Liver (tissue), 9 donors: Measurements from ENCODE around the gene EARS2. TPM values are rescaled to one million over a fixed set of nuclear protein-coding genes. Genes with fewer than 3 reads are reported as not detected.

ENCODE experiments used
- DNase-seq: peaks from one replicate; pipeline ENCODE4 v3.0.0-alpha.2; 2017; ENCODE audit warnings: low spot score
- H3K27ac ChIP-seq, 2 donors: one replicate each; pipeline ENCODE4 v1.7.0; 2013; ENCODE audit warnings: inconsistent platforms in 2 of 2, low read length in 2 of 2, control low read depth in 1 of 2, low read depth in 1 of 2, mild to moderate bottlenecking in 1 of 2
- H3K27me3 ChIP-seq, 4 donors: one replicate each; pipeline versions ENCODE4 v1.6.1 to v1.7.0; 2013; ENCODE audit warnings: low read length in 3 of 4, inconsistent platforms in 1 of 4, mild to moderate bottlenecking in 1 of 4, moderate library complexity in 1 of 4; ENCODE audit not compliant: control insufficient read depth in 4 of 4, insufficient read depth in 4 of 4
- H3K36me3 ChIP-seq, 4 donors: one replicate each; pipeline versions ENCODE4 v1.6.1 to v1.7.0; 2013; ENCODE audit warnings: low read length in 3 of 4, mild to moderate bottlenecking in 3 of 4, low read depth in 1 of 4, moderate library complexity in 1 of 4; ENCODE audit not compliant: control insufficient read depth in 4 of 4, insufficient read depth in 3 of 4
- H3K4me1 ChIP-seq, 4 donors: one replicate each; pipeline versions ENCODE4 v1.6.1 to v1.7.0; 2013; ENCODE audit warnings: low read length in 3 of 4, mild to moderate bottlenecking in 3 of 4, moderate library complexity in 1 of 4; ENCODE audit not compliant: control insufficient read depth in 4 of 4, insufficient read depth in 4 of 4
- H3K4me3 ChIP-seq, 3 donors: one replicate each; pipeline versions ENCODE4 v1.6.1 to v1.7.0; 2013; ENCODE audit warnings: low read length in 3 of 3, control low read depth in 1 of 3, low read depth in 1 of 3, mild to moderate bottlenecking in 1 of 3
- H3K9ac ChIP-seq, 2 donors: one replicate each; pipeline ENCODE4 v1.7.0; 2013; ENCODE audit warnings: low read length in 2 of 2, mild to moderate bottlenecking in 2 of 2, moderate library complexity in 2 of 2, control low read depth in 1 of 2, low read depth in 1 of 2
- H3K9me3 ChIP-seq, 4 donors: one replicate each; pipeline versions ENCODE4 v1.6.1 to v1.7.0; 2013; ENCODE audit warnings: low read length in 3 of 4; ENCODE audit not compliant: control insufficient read depth in 4 of 4
- EGR1 ChIP-seq, 2 donors: IDR thresholded peaks; 2 replicates each; pipeline ENCODE4 v1.6.1; 2016 to 2018; ENCODE audit warnings: antibody characterized with exemption in 2 of 2, low read depth in 2 of 2
- FOXA1 ChIP-seq: IDR thresholded peaks from 2 replicates; pipeline ENCODE4 v1.6.1; 2016; ENCODE audit warnings: antibody characterized with exemption
- FOXA2 ChIP-seq: IDR thresholded peaks from 2 replicates; pipeline ENCODE4 v1.6.1; 2016; ENCODE audit warnings: antibody characterized with exemption
- GABPA ChIP-seq, 2 donors: IDR thresholded peaks in 1 of 2; conservative IDR thresholded peaks in 1 of 2; 2 replicates each; pipeline ENCODE4 v1.6.1; 2016; ENCODE audit warnings: antibody characterized with exemption in 2 of 2, mild to moderate bottlenecking in 1 of 2, moderate library complexity in 1 of 2
- HNF4A ChIP-seq, 2 donors: conservative IDR thresholded peaks; 2 replicates each; pipeline ENCODE4 v1.6.1; 2016; ENCODE audit warnings: antibody characterized with exemption in 2 of 2, mild to moderate bottlenecking in 2 of 2
- HNF4G ChIP-seq: IDR thresholded peaks from 2 replicates; pipeline ENCODE4 v1.6.1; 2016; ENCODE audit warnings: antibody characterized with exemption
- JUND ChIP-seq, 2 donors: IDR thresholded peaks; 2 replicates each; pipeline ENCODE4 v1.6.1; 2016; ENCODE audit warnings: antibody characterized with exemption in 2 of 2
- NR2F2 ChIP-seq: IDR thresholded peaks from 2 replicates; pipeline ENCODE4 v1.6.1; 2016; ENCODE audit warnings: antibody characterized with exemption
- RAD21 ChIP-seq, 2 donors: IDR thresholded peaks; 2 replicates each; pipeline ENCODE4 v1.6.1; 2016; ENCODE audit warnings: antibody characterized with exemption in 2 of 2, mild to moderate bottlenecking in 2 of 2
- RXRA ChIP-seq, 2 donors: IDR thresholded peaks; 2 replicates each; pipeline ENCODE4 v1.6.1; 2017 to 2018; ENCODE audit warnings: antibody characterized with exemption in 2 of 2, mild to moderate bottlenecking in 1 of 2
- SP1 ChIP-seq: IDR thresholded peaks from 2 replicates; pipeline ENCODE4 v1.6.1; 2018; ENCODE audit warnings: antibody characterized with exemption, mild to moderate bottlenecking
- TAF1 ChIP-seq: conservative IDR thresholded peaks from 2 replicates; pipeline ENCODE4 v1.6.1; 2016; ENCODE audit warnings: antibody characterized with exemption, mild to moderate bottlenecking
- YY1 ChIP-seq: IDR thresholded peaks from 2 replicates; pipeline ENCODE4 v1.6.1; 2016; ENCODE audit warnings: antibody characterized with exemption, mild to moderate bottlenecking
- WGBS: extraction: QIAGEN DNeasy Blood & Tissue Kit; methylation state at CpG from one replicate; pipeline ENCODE4 v1.1.7; 2013; 5-methylcytosine and 5-hydroxymethylcytosine counted together
- polyA plus RNA-seq, 2 donors: library from polyadenylated mRNA; stranded (reverse) in 1 of 2; unstranded in 1 of 2; fragments of 200-250 nt in 1 of 2; fragments of >200 nt in 1 of 2; fragmentation: Nextera tagmentation in 1 of 2; extraction: Ambion mirVana in 1 of 2; gene quantifications; one replicate each; pipeline versions ENCODE4 v1.2.1 to v1.2.3, GENCODE V29; 2013 to 2015
- total RNA-seq, 2 donors: library from RNA; depleted of rRNA; stranded (reverse); fragments of >200 nt; gene quantifications; one replicate each; pipeline ENCODE4 v1.2.3, GENCODE V29; 2014
- TF ChIP-seq, protein P1 (sequence below): fragments of 150-350 bp; IDR thresholded peaks from 2 replicates; pipeline ENCODE4 v1.5.1; 2017; ENCODE audit warnings: improper control_type of control experiment, low read depth, low read length; ENCODE audit not compliant: missing input control
- TF ChIP-seq, protein P2 (sequence below): IDR thresholded peaks from 2 replicates; pipeline ENCODE4 v1.6.1; 2016; ENCODE audit warnings: antibody characterized with exemption, mild to moderate bottlenecking
- TF ChIP-seq, protein P3 (sequence below): IDR thresholded peaks from 2 replicates; pipeline ENCODE4 v1.6.1; 2016; ENCODE audit warnings: antibody characterized with exemption
- TF ChIP-seq, protein P4 (sequence below): IDR thresholded peaks from 2 replicates; pipeline ENCODE4 v1.6.1; 2016; ENCODE audit warnings: antibody characterized with exemption
- TF ChIP-seq, protein P5 (sequence below): IDR thresholded peaks from 2 replicates; pipeline ENCODE4 v1.6.1; 2016; ENCODE audit warnings: antibody characterized with exemption
- donor health status: healthy.
- donor health status: healthy.
- donor health status: healthy.
- donor health status: healthy.
- donor health status: healthy.

Gene EARS2
- total and polyA plus RNA-seq, 4 donors: 11.6 to 31.0 (median 19.6) TPM

DNA sequence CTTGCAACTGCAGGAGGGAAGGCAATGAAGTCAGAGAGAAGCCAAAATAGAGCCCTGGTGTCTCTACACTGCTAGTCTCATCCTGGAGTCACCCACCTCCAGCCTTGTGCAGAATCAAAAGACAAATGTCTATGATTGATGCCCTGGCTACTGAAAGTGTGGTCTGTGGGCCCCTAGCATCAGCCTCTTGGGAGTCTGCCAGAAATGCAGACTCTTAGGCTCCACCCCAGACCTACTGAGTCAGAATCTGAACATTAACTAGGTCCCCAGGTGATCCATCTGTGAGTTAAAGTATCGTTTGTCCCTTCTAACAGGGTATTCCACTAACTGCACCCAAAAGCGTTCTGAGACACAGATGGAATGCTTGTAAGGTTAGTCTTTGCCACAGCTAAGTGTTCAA, 21.2 kb downstream of the EARS2 start:
- H3K36me3 ChIP-seq: peaks cover 14 to 58% (median 38%) of the 10 kb centered on the region in 4 donors
- WGBS: 87% methylated on average over 2 of the region's 2 CpGs
- no peak overlapping the region for H3K27ac ChIP-seq
- H3K4me3 ChIP-seq: no peak overlapping the region
- no peak overlapping the region for H3K9ac ChIP-seq
- no peaks in the 10 kb centered on the region for H3K27me3 ChIP-seq
- H3K9me3 ChIP-seq: no peaks in the 10 kb centered on the region
- TF ChIP-seq, protein P1, sequence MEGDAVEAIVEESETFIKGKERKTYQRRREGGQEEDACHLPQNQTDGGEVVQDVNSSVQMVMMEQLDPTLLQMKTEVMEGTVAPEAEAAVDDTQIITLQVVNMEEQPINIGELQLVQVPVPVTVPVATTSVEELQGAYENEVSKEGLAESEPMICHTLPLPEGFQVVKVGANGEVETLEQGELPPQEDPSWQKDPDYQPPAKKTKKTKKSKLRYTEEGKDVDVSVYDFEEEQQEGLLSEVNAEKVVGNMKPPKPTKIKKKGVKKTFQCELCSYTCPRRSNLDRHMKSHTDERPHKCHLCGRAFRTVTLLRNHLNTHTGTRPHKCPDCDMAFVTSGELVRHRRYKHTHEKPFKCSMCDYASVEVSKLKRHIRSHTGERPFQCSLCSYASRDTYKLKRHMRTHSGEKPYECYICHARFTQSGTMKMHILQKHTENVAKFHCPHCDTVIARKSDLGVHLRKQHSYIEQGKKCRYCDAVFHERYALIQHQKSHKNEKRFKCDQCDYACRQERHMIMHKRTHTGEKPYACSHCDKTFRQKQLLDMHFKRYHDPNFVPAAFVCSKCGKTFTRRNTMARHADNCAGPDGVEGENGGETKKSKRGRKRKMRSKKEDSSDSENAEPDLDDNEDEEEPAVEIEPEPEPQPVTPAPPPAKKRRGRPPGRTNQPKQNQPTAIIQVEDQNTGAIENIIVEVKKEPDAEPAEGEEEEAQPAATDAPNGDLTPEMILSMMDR: no peak
- no peak for TF ChIP-seq JUND (IDR thresholded peaks at IDR 0.05)
- TF ChIP-seq, protein P2, sequence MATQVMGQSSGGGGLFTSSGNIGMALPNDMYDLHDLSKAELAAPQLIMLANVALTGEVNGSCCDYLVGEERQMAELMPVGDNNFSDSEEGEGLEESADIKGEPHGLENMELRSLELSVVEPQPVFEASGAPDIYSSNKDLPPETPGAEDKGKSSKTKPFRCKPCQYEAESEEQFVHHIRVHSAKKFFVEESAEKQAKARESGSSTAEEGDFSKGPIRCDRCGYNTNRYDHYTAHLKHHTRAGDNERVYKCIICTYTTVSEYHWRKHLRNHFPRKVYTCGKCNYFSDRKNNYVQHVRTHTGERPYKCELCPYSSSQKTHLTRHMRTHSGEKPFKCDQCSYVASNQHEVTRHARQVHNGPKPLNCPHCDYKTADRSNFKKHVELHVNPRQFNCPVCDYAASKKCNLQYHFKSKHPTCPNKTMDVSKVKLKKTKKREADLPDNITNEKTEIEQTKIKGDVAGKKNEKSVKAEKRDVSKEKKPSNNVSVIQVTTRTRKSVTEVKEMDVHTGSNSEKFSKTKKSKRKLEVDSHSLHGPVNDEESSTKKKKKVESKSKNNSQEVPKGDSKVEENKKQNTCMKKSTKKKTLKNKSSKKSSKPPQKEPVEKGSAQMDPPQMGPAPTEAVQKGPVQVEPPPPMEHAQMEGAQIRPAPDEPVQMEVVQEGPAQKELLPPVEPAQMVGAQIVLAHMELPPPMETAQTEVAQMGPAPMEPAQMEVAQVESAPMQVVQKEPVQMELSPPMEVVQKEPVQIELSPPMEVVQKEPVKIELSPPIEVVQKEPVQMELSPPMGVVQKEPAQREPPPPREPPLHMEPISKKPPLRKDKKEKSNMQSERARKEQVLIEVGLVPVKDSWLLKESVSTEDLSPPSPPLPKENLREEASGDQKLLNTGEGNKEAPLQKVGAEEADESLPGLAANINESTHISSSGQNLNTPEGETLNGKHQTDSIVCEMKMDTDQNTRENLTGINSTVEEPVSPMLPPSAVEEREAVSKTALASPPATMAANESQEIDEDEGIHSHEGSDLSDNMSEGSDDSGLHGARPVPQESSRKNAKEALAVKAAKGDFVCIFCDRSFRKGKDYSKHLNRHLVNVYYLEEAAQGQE: no peak
- no peak for TF ChIP-seq RAD21 (IDR thresholded peaks at IDR 0.05)
- no peak for TF ChIP-seq RXRA (IDR thresholded peaks at IDR 0.05)
- no peak for TF ChIP-seq FOXA1
- TF ChIP-seq SP1: no peak
- TF ChIP-seq, protein P3, sequence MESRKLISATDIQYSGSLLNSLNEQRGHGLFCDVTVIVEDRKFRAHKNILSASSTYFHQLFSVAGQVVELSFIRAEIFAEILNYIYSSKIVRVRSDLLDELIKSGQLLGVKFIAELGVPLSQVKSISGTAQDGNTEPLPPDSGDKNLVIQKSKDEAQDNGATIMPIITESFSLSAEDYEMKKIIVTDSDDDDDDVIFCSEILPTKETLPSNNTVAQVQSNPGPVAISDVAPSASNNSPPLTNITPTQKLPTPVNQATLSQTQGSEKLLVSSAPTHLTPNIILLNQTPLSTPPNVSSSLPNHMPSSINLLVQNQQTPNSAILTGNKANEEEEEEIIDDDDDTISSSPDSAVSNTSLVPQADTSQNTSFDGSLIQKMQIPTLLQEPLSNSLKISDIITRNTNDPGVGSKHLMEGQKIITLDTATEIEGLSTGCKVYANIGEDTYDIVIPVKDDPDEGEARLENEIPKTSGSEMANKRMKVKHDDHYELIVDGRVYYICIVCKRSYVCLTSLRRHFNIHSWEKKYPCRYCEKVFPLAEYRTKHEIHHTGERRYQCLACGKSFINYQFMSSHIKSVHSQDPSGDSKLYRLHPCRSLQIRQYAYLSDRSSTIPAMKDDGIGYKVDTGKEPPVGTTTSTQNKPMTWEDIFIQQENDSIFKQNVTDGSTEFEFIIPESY: no peak
- no peak for TF ChIP-seq FOXA2
- no peak for TF ChIP-seq HNF4A (conservative IDR thresholded peaks at IDR 0.05)
- H3K4me1 ChIP-seq: peaks cover 0 to 2% (median 0%) of the 10 kb centered on the region in 4 donors
- DNase-seq: no peak

DNA sequence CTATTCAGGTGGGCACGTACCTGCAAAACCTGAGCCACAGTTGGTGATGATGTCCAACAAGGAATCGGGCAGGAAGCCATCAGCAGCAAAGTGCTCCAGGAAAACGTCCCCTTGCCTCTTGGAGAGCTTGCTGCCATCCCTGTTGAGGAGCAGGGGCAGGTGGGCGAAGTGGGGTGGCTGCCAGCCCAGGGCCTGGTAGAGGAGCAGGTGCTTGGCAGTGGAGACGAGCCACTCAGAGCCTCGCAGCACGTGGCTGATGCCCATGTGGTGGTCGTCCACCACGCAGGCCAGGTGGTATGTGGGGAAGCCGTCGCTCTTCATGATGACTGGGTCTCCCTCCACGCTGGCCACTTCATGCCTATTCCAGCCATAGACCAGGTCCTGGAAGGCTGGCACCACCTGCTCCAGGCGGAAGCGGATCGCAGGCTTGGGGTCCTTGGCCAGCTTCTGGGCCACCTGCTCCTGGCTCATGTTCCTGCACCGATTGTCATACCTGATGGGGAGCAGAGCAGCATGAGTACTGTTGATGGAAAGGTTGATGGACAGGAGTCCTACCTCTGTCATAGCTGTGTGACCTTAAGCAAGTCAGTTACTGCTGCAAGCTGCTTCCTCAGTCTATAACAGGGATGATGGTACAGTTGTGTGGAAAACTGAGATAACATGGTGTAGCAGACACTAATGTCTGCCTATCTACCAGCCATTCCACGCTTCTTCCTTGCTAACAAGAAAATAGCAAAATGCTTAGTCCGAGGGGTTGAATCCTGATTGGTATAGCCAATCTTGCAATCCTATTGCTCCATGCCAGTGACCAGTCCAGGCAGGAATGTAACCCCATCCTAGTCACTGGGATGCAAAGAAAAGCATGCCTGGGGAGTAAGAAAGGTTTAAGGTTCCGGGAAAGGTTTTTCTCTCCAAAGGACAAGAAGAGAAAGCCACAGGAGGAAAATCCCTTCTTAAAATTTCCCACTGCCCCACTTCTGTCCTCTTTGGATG, 22.0 kb downstream of the EARS2 start:
- 95% methylated on average over 19 of the region's 19 CpGs for WGBS
- DNase-seq: no peak
- H3K27ac ChIP-seq: no peak overlapping the region
- H3K4me1 ChIP-seq: no peaks in the 10 kb centered on the region
- no peaks in the 10 kb centered on the region for H3K9me3 ChIP-seq
- H3K36me3 ChIP-seq: peaks cover 12 to 59% (median 37%) of the 10 kb centered on the region in 4 donors
- no peak overlapping the region for H3K4me3 ChIP-seq
- no peaks in the 10 kb centered on the region for H3K27me3 ChIP-seq
- H3K9ac ChIP-seq: no peak overlapping the region
- TF ChIP-seq YY1 (no peak), NR2F2 (no peak), FOXA1 (no peak), GABPA (IDR thresholded peaks at IDR 0.05 in 1 of 2, conservative IDR thresholded peaks at IDR 0.05 in 1 of 2) (no peak), RAD21 (IDR thresholded peaks at IDR 0.05) (no peak), JUND (IDR thresholded peaks at IDR 0.05) (no peak), EGR1 (IDR thresholded peaks at IDR 0.05; ENCODE audit: low read depth in 2 of 2) (no peak), SP1 (no peak), TAF1 (no peak), HNF4G (no peak), FOXA2 (no peak), HNF4A (conservative IDR thresholded peaks at IDR 0.05) (no peak)
- TF ChIP-seq, protein P3: no peak
- TF ChIP-seq, protein P4, sequence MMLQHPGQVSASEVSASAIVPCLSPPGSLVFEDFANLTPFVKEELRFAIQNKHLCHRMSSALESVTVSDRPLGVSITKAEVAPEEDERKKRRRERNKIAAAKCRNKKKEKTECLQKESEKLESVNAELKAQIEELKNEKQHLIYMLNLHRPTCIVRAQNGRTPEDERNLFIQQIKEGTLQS: no peak
- TF ChIP-seq, protein P1: no peak
- TF ChIP-seq, protein P5, sequence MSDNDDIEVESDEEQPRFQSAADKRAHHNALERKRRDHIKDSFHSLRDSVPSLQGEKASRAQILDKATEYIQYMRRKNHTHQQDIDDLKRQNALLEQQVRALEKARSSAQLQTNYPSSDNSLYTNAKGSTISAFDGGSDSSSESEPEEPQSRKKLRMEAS: no peak
